HepG2 (cell line): ENCODE measurements around the gene RAB24. TPM values are rescaled to one million over a fixed set of nuclear protein-coding genes. Genes with fewer than 3 reads are reported as not detected.

Experiments used
- ARNT2 ChIP-seq: sonication (generic); formaldehyde crosslinking; IDR thresholded peaks from 2 replicates; pipeline ENCODE4 v1.8.0; 2022; ENCODE audit warnings: mild to moderate bottlenecking, low read depth, missing genetic modification reagents, moderate library complexity
- CBFB ChIP-seq: sonication (generic); formaldehyde crosslinking; IDR thresholded peaks from 2 replicates; pipeline ENCODE4 v1.4.0; 2020; ENCODE audit warnings: missing genetic modification reagents
- CBX2 ChIP-seq, 2 experiments: fragments of 200-600 bp in 1 of 2; sonication (generic); formaldehyde crosslinking in 1 of 2; IDR thresholded peaks; 2 replicates each; pipeline versions ENCODE4 v1.7.0 to v1.8.1; 2018 to 2022; ENCODE audit warnings: low read depth in 2 of 2, low read length in 1 of 2, mild to moderate bottlenecking in 1 of 2, missing genetic modification reagents in 1 of 2
- GFI1 ChIP-seq: sonication (generic); formaldehyde crosslinking; IDR thresholded peaks from 2 replicates; pipeline ENCODE4 v1.5.0; 2020; ENCODE audit warnings: missing genetic modification reagents, mild to moderate bottlenecking, borderline replicate concordance
- MED13 ChIP-seq: sonication (generic); formaldehyde crosslinking; IDR thresholded peaks from 2 replicates; pipeline ENCODE4 v1.5.0; 2020; ENCODE audit warnings: missing genetic modification reagents
- NAIF1 ChIP-seq: sonication (generic); formaldehyde crosslinking; IDR thresholded peaks from 2 replicates; pipeline ENCODE4 v1.5.0; 2020; ENCODE audit warnings: mild to moderate bottlenecking, missing genetic modification reagents, borderline replicate concordance
- POLR2G ChIP-seq: fragments of 200-400 bp; formaldehyde crosslinking; IDR thresholded peaks from 2 replicates; pipeline ENCODE4 v1.6.1; 2018; ENCODE audit warnings: mild to moderate bottlenecking, low read depth, low read length, moderate library complexity
- RORA ChIP-seq: sonication (generic); formaldehyde crosslinking; IDR thresholded peaks from 2 replicates; pipeline ENCODE4 v1.5.0; 2020; ENCODE audit warnings: mild to moderate bottlenecking, missing genetic modification reagents, moderate library complexity
- SAFB2 ChIP-seq: sonication (generic); formaldehyde crosslinking; IDR thresholded peaks from 2 replicates; pipeline ENCODE4 v1.5.1; 2020; ENCODE audit warnings: missing genetic modification reagents, low read depth, mild to moderate bottlenecking, borderline replicate concordance
- SMYD3 ChIP-seq: sonication (generic); formaldehyde crosslinking; IDR thresholded peaks from 2 replicates; pipeline ENCODE4 v1.8.1; 2023; ENCODE audit warnings: mild to moderate bottlenecking, missing genetic modification reagents
- ZBTB34 ChIP-seq: sonication (generic); formaldehyde crosslinking; IDR thresholded peaks from 2 replicates; pipeline ENCODE4 v1.8.0; 2022; ENCODE audit warnings: mild to moderate bottlenecking, missing genetic modification reagents
- ZBTB38 ChIP-seq: sonication (generic); formaldehyde crosslinking; IDR thresholded peaks from 2 replicates; pipeline ENCODE4 v1.5.1; 2020; ENCODE audit warnings: mild to moderate bottlenecking, missing genetic modification reagents
- ZNF138 ChIP-seq: sonication (generic); formaldehyde crosslinking; IDR thresholded peaks from 2 replicates; pipeline ENCODE4 v1.5.0; 2020; ENCODE audit warnings: mild to moderate bottlenecking, low read depth, missing genetic modification reagents
- ZNF563 ChIP-seq: sonication (generic); formaldehyde crosslinking; IDR thresholded peaks from 2 replicates; pipeline ENCODE4 v1.8.0; 2022; ENCODE audit warnings: mild to moderate bottlenecking, moderate library complexity, missing genetic modification reagents
- ZNF605 ChIP-seq: sonication (generic); formaldehyde crosslinking; IDR thresholded peaks from 2 replicates; pipeline ENCODE4 v1.8.0; 2022; ENCODE audit warnings: mild to moderate bottlenecking, missing genetic modification reagents
- ZNF788 ChIP-seq: sonication (generic); formaldehyde crosslinking; IDR thresholded peaks from 2 replicates; pipeline ENCODE4 v1.5.0; 2020; ENCODE audit warnings: mild to moderate bottlenecking, missing genetic modification reagents, borderline replicate concordance
- polyA plus RNA-seq, 8 experiments: library from polyadenylated mRNA; depleted of rRNA in 3 of 8; stranded (reverse) in 7 of 8; unstranded in 1 of 8; fragments of >200 nt; fragmentation: Illumina TruSeq in 4 of 8; extraction: Trizol in 4 of 8; gene quantifications; 2 replicates each; pipeline versions ENCODE4 v1.2.1 to v1.2.3, GENCODE V29; 2011 to 2016; ENCODE audit warnings: low read depth in 4 of 8, missing spikeins in 1 of 8, mixed read lengths in 1 of 8; ENCODE audit not compliant: insufficient read depth in 1 of 8
- total RNA-seq, 5 experiments: library from RNA; depleted of rRNA; stranded (reverse); fragments of >200 nt; fragmentation: Illumina TruSeq; extraction: Trizol; gene quantifications; 2 replicates each; pipeline ENCODE4 v1.2.3, GENCODE V29; 2016; ENCODE audit warnings: low read depth in 1 of 5
- TF ChIP-seq, protein P1 (sequence below): sonication (generic); formaldehyde crosslinking; IDR thresholded peaks from 2 replicates; pipeline ENCODE4 v1.4.0; 2020; ENCODE audit warnings: missing genetic modification reagents
- TF ChIP-seq, protein P2 (sequence below): conservative IDR thresholded peaks from 2 replicates; pipeline ENCODE4 v1.6.1; 2018; ENCODE audit warnings: missing genetic modification reagents
- TF ChIP-seq, protein P3 (sequence below): sonication (generic); formaldehyde crosslinking; IDR thresholded peaks from 2 replicates; pipeline ENCODE4 v1.4.0; 2020; ENCODE audit warnings: missing genetic modification reagents, borderline replicate concordance

RAB24 gene
- total and polyA plus RNA-seq, 2 of the 13 experiments (the other 11 are each of a cell fraction or from before 2014, with no cell fraction given) = 22.9 to 63.7 TPM

GRCh38 chr5:177350776-177351391, 47.4 kb upstream of the RAB24 start (continued):
- TF ChIP-seq, protein P1, sequence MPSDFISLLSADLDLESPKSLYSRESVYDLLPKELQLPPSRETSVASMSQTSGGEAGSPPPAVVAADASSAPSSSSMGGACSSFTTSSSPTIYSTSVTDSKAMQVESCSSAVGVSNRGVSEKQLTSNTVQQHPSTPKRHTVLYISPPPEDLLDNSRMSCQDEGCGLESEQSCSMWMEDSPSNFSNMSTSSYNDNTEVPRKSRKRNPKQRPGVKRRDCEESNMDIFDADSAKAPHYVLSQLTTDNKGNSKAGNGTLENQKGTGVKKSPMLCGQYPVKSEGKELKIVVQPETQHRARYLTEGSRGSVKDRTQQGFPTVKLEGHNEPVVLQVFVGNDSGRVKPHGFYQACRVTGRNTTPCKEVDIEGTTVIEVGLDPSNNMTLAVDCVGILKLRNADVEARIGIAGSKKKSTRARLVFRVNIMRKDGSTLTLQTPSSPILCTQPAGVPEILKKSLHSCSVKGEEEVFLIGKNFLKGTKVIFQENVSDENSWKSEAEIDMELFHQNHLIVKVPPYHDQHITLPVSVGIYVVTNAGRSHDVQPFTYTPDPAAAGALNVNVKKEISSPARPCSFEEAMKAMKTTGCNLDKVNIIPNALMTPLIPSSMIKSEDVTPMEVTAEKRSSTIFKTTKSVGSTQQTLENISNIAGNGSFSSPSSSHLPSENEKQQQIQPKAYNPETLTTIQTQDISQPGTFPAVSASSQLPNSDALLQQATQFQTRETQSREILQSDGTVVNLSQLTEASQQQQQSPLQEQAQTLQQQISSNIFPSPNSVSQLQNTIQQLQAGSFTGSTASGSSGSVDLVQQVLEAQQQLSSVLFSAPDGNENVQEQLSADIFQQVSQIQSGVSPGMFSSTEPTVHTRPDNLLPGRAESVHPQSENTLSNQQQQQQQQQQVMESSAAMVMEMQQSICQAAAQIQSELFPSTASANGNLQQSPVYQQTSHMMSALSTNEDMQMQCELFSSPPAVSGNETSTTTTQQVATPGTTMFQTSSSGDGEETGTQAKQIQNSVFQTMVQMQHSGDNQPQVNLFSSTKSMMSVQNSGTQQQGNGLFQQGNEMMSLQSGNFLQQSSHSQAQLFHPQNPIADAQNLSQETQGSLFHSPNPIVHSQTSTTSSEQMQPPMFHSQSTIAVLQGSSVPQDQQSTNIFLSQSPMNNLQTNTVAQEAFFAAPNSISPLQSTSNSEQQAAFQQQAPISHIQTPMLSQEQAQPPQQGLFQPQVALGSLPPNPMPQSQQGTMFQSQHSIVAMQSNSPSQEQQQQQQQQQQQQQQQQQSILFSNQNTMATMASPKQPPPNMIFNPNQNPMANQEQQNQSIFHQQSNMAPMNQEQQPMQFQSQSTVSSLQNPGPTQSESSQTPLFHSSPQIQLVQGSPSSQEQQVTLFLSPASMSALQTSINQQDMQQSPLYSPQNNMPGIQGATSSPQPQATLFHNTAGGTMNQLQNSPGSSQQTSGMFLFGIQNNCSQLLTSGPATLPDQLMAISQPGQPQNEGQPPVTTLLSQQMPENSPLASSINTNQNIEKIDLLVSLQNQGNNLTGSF (CRISPR knock-in tag) = no peak
- TF ChIP-seq ZNF788 (CRISPR knock-in tag) (no peak), ZBTB34 (CRISPR knock-in tag) (no peak), SMYD3 (CRISPR knock-in tag) (no peak), ZNF605 (CRISPR knock-in tag) (0 out of 2 replicates have a peak, but pooled peaks have one; percentile 26), POLR2G (no peak), MED13 (CRISPR knock-in tag) (no peak), SAFB2 (CRISPR knock-in tag) (0 out of 2 replicates have a peak, but pooled peaks have one; percentile 12), ARNT2 (CRISPR knock-in tag) (no peak), ZNF138 (CRISPR knock-in tag) (no peak), ZBTB38 (CRISPR knock-in tag) (no peak), ZNF563 (CRISPR knock-in tag) (no peak), GFI1 (CRISPR knock-in tag) (peak; percentile 30; the same call in 1 of the 2 replicates), RORA (CRISPR knock-in tag) (no peak), NAIF1 (no peak), CBFB (no peak), CBX2 (IDR thresholded peaks at IDR 0.05; ENCODE audit: low read depth, low read length) (no peak), CBX2 (CRISPR knock-in tag; IDR thresholded peaks at IDR 0.05; ENCODE audit: low read depth) (no peak)
- TF ChIP-seq, protein P2, sequence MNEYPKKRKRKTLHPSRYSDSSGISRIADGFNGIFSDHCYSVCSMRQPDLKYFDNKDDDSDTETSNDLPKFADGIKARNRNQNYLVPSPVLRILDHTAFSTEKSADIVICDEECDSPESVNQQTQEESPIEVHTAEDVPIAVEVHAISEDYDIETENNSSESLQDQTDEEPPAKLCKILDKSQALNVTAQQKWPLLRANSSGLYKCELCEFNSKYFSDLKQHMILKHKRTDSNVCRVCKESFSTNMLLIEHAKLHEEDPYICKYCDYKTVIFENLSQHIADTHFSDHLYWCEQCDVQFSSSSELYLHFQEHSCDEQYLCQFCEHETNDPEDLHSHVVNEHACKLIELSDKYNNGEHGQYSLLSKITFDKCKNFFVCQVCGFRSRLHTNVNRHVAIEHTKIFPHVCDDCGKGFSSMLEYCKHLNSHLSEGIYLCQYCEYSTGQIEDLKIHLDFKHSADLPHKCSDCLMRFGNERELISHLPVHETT (CRISPR knock-in tag) = no peak
- TF ChIP-seq, protein P3, sequence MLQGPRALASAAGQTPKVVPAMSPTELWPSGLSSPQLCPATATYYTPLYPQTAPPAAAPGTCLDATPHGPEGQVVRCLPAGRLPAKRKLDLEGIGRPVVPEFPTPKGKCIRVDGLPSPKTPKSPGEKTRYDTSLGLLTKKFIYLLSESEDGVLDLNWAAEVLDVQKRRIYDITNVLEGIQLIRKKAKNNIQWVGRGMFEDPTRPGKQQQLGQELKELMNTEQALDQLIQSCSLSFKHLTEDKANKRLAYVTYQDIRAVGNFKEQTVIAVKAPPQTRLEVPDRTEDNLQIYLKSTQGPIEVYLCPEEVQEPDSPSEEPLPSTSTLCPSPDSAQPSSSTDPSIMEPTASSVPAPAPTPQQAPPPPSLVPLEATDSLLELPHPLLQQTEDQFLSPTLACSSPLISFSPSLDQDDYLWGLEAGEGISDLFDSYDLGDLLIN (CRISPR knock-in tag) = no peak
